22Rv1 (cell line): ENCODE results near the gene GALC.

Experiments
- CTCF ChIP-seq: fragments of 450-650 bp; IDR thresholded peaks from 2 replicates; pipeline ENCODE4 v1.5.1; 2017; ENCODE audit warnings: mild to moderate bottlenecking
- ZFX ChIP-seq: fragments of 450-650 bp; IDR thresholded peaks from 2 replicates; pipeline ENCODE4 v1.6.1; 2017; ENCODE audit warnings: antibody characterized with exemption, borderline replicate concordance

- TF ChIP-seq CTCF (no peak), ZFX (no peak)
Observed at GRCh38 chr14:87995500-87996290, 2.7 kb upstream of the GALC start.
